ENCODE results near the gene PCK1. TPM values are rescaled to one million over a fixed set of nuclear protein-coding genes. Genes with fewer than 3 reads are reported as not detected.

PCK1 gene
- total RNA-seq, 2 experiments from 2014 or later: not detected

Other genes with a start within 250 kb of the PCK1 start
- not detected for gene SPO11, start 231.3 kb upstream of the PCK1 start, total RNA-seq
- 10 to 100 TPM; 33.7 to 38.2 TPM for gene RAE1, start 209.9 kb upstream of the PCK1 start, total RNA-seq
- 10 to 100 TPM; 73.4 to 77.3 TPM for gene RBM38, start 169.7 kb upstream of the PCK1 start, total RNA-seq
- not detected for gene CTCFL, start 36.0 kb upstream of the PCK1 start, total RNA-seq
- gene ZBP1, start 59.3 kb downstream of the PCK1 start, total RNA-seq: 1 to 10 TPM in 1 of 2 experiments, under 1 TPM in 1; 0.73 to 1.1 TPM
- 1 to 10 TPM; 2.5 to 3.0 TPM for gene PMEPA1, start 148.9 kb downstream of the PCK1 start, total RNA-seq